B cell (primary cell): ENCODE results near the gene H2BK1. TPM values are rescaled to one million over a fixed set of nuclear protein-coding genes. Genes with fewer than 3 reads are reported as not detected.

Source experiments
- ATAC-seq: fragments of 200-7000 bp; cut with Tn5 transposase; one replicate; pipeline ENCODE4 v1.10.0; 2021; ENCODE audit warnings: low read depth, mild to moderate bottlenecking, moderate number of reproducible peaks, moderate library complexity
- CTCF ChIA-PET: fragments of 350-600 bp; sonication (Branson Sonifier 250); formaldehyde crosslinking; loops from one replicate; lab custom pipeline; 2021; ENCODE audit warnings: antibody characterized with exemption, inconsistent platforms; lab: Charles Lee
- POLR2A ChIA-PET: fragments of 350-600 bp; sonication (Branson Sonifier 250); formaldehyde crosslinking; loops from one replicate; lab custom pipeline; 2021; ENCODE audit warnings: antibody characterized with exemption; lab: Charles Lee
- DNase-seq: peaks from one replicate; pipeline ENCODE4 v3.0.0; 2013
- H2AFZ ChIP-seq: 2 replicates; pipeline ENCODE4 v1.6.1; 2012; ENCODE audit warnings: mild to moderate bottlenecking, low read depth, low read length; ENCODE audit not compliant: insufficient read depth, poor library complexity, severe bottlenecking
- H3K27ac ChIP-seq, 2 donors: 1 replicate in 1 of 2; 2 replicates in 1 of 2; pipeline ENCODE4 v1.5.1; 2012 to 2013; ENCODE audit warnings: low read length in 2 of 2, mild to moderate bottlenecking in 2 of 2, moderate library complexity in 1 of 2
- H3K27me3 ChIP-seq, 4 experiments: fragments of 200-600 bp in 1 of 4; sonication (generic) in 1 of 4; replicated peaks in 1 of 4; 1 replicate in 2 of 4; 2 replicates in 2 of 4; pipeline versions ENCODE4 v1.6.1 to v1.7.0; 2013 to 2016; ENCODE audit warnings: low read length in 3 of 4, mild to moderate bottlenecking in 2 of 4, mixed read lengths in 1 of 4, moderate library complexity in 1 of 4; ENCODE audit not compliant: insufficient read depth in 4 of 4, control insufficient read depth in 3 of 4; ENCODE audit errors: control extremely low read depth in 1 of 4
- H3K36me3 ChIP-seq, 2 experiments: replicated peaks in 1 of 2; 1 replicate in 1 of 2; 2 replicates in 1 of 2; pipeline versions ENCODE4 v1.6.1 to v1.7.1; 2013; ENCODE audit warnings: low read length in 1 of 2; ENCODE audit not compliant: insufficient read depth in 2 of 2, control insufficient read depth in 1 of 2; ENCODE audit errors: control extremely low read depth in 1 of 2, extremely low read depth in 1 of 2
- H3K4me1 ChIP-seq, 2 donors: fragments of 200-600 bp in 1 of 2; sonication (generic) in 1 of 2; 1 replicate in 1 of 2; 2 replicates in 1 of 2; pipeline versions ENCODE4 v1.5.1 to v1.6.1; 2013 to 2017; ENCODE audit warnings: low read length in 2 of 2; ENCODE audit not compliant: control insufficient read depth in 2 of 2, insufficient read depth in 2 of 2
- H3K4me2 ChIP-seq: replicated peaks from 2 replicates; pipeline ENCODE3; 2012; ENCODE audit warnings: mild to moderate bottlenecking, low read depth, low read length; ENCODE audit not compliant: poor library complexity, severe bottlenecking
- H3K4me3 ChIP-seq, 5 experiments: fragments of 200-600 bp in 1 of 5; sonication (generic) in 1 of 5; 1 replicate in 3 of 5; 2 replicates in 2 of 5; pipeline versions ENCODE4 v1.5.1 to v1.7.0; 2011 to 2016; ENCODE audit warnings: low read length in 4 of 5, mild to moderate bottlenecking in 4 of 5, low read depth in 2 of 5, control low read depth in 1 of 5, moderate library complexity in 1 of 5; ENCODE audit not compliant: insufficient read depth in 1 of 5; ENCODE audit errors: control extremely low read depth in 1 of 5, extremely low read depth in 1 of 5
- H3K79me2 ChIP-seq: fragments of 200-600 bp; sonication (generic); one replicate; pipeline ENCODE4 v1.6.0; 2016; ENCODE audit warnings: low read length; ENCODE audit not compliant: control insufficient read depth, insufficient read depth
- H3K9ac ChIP-seq: fragments of 200-600 bp; sonication (generic); 2 replicates; pipeline ENCODE4 v1.6.1; 2017; ENCODE audit warnings: mild to moderate bottlenecking, low read length, moderate library complexity
- H3K9me3 ChIP-seq, 3 donors: one replicate each; pipeline versions ENCODE4 v1.6.1 to v1.7.1; 2013; ENCODE audit warnings: low read length in 2 of 3; ENCODE audit not compliant: control insufficient read depth in 2 of 3, insufficient read depth in 1 of 3; ENCODE audit errors: control extremely low read depth in 1 of 3
- H4K20me1 ChIP-seq: 2 replicates; pipeline ENCODE4 v1.6.0; 2012; ENCODE audit warnings: mild to moderate bottlenecking, low read length; ENCODE audit not compliant: insufficient read depth, control insufficient read depth, poor library complexity, severe bottlenecking
- H3K27ac Mint-ChIP-seq: one replicate; pipeline ENCODE4 v1.8.0; 2021; ENCODE audit warnings: mixed read lengths
- H3K27me3 Mint-ChIP-seq: one replicate; pipeline ENCODE4 v1.8.0; 2021; ENCODE audit warnings: mixed read lengths
- H3K4me1 Mint-ChIP-seq: one replicate; pipeline ENCODE4 v1.8.0; 2021; ENCODE audit warnings: mixed read lengths
- H3K4me3 Mint-ChIP-seq: one replicate; pipeline ENCODE4 v1.8.0; 2021; ENCODE audit warnings: mixed read lengths
- H3K9me3 Mint-ChIP-seq: one replicate; pipeline ENCODE4 v1.8.0; 2022; ENCODE audit warnings: mixed read lengths; ENCODE audit not compliant: insufficient read depth
- CTCF ChIP-seq: fragments of 200-600 bp; IDR thresholded peaks from one replicate; pipeline ENCODE4 v1.8.0; 2022; ENCODE audit warnings: antibody characterized with exemption, mild to moderate bottlenecking
- EZH2 ChIP-seq: IDR thresholded peaks from 2 replicates; pipeline ENCODE4 v1.6.1; 2012; ENCODE audit warnings: borderline replicate concordance, low read depth, mild to moderate bottlenecking, moderate library complexity, low read length; ENCODE audit not compliant: insufficient read depth, poor library complexity, severe bottlenecking
- WGBS: methylation state at CpG from one replicate; pipeline ENCODE4 v1.1.5; 2013; ENCODE audit warnings: missing lambda C conversion rate; ENCODE audit not compliant: insufficient coverage; 5-methylcytosine and 5-hydroxymethylcytosine counted together
- intact Hi-C: fragments of 100-400 bp; cut with micrococcal nuclease; formaldehyde crosslinking; loops from one replicate; pipeline ENCODE4 v1.10.0; 2022
- polyA plus RNA-seq: library from polyadenylated mRNA; depleted of rRNA; stranded (reverse); fragments of >200 nt; gene quantifications from 2 replicates; pipeline ENCODE4 v1.2.3, GENCODE V29; 2012
- total RNA-seq, 2 donors: library from RNA; stranded (reverse); fragments of 120-200 nt in 1 of 2; gene quantifications; 1 replicate in 1 of 2; 2 replicates in 1 of 2; pipeline versions ENCODE4 v1.2.3 to v1.2.4, GENCODE V29; 2013 to 2022

H2BK1 gene
- total and polyA plus RNA-seq, 2 donors (not counting 1 experiment from before 2014, with no cell fraction given), result 4.2 TPM; not detected in 1

GRCh38 chr7:151191544-151191943 is 18.7 kb downstream of the H2BK1 start:
- ATAC-seq (no peak), DNase-seq (no peak)
- Histone ChIP-seq H3K27me3 (peaks cover 0 to 15% (median 0%) of the 10 kb centered on the region in 4 experiments), H3K27ac (no peak overlapping the region), H3K4me1 (no peaks in the 10 kb centered on the region), H3K9ac (no peak overlapping the region), H4K20me1 (no peaks in the 10 kb centered on the region), H2AFZ (no peak overlapping the region), H3K36me3 (no peaks in the 10 kb centered on the region), H3K4me2 (no peak overlapping the region), H3K79me2 (no peaks in the 10 kb centered on the region), H3K9me3 (no peaks in the 10 kb centered on the region), H3K4me3 (no peak overlapping the region)
- WGBS, result 94% methylated on average over 11 of the region's 12 CpGs
- POLR2A ChIA-PET, result interaction anchor here (0.6 kb wide), 1 partner anchor 18 kb away, joined by 6 read pairs; no protein-coding TSS in a partner anchor
- CTCF ChIA-PET, result interaction anchor here (0.7 kb wide), 1 partner anchor 68 kb away, joined by 3 read pairs; no protein-coding TSS in a partner anchor
- Mint-ChIP-seq H3K9me3 (no peaks in the 10 kb centered on the region), H3K4me3 (no peak overlapping the region), H3K27me3 (peaks cover 21% of the 10 kb centered on the region), H3K27ac (no peak overlapping the region), H3K4me1 (peaks cover 4% of the 10 kb centered on the region)
- intact Hi-C loops, result no loop called here
- TF ChIP-seq EZH2, result no peak
- no peak for TF ChIP-seq CTCF

DNA sequence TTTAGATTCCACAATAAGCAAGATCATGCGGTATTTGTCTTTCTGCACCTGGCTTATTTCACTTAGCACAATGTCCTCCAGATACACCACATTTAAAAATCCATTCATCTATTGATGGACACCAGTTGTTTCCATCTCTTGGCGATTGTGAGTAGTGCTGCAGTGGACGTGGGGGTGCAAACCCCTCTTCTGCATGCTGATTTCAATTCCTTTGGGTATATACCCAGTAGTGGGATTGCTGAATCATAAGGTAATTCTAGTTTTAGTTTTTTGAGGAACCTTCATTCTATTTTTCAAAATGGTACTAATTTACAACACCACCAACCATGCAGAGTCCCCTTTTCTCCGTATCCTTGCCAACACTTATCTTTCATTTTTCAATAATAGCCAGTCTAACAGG is 21.2 kb downstream of the H2BK1 start:
- H3K27me3 ChIP-seq, result peaks cover 0 to 10% (median 0%) of the 10 kb centered on the region in 4 experiments
- peaks cover 4% of the 10 kb centered on the region for H3K4me1 Mint-ChIP-seq
- DNase-seq (no peak), ATAC-seq (no peak)
- no peaks in the 10 kb centered on the region for H3K36me3 ChIP-seq
- H3K79me2 ChIP-seq, result no peaks in the 10 kb centered on the region
- no peaks in the 10 kb centered on the region for H3K4me1 ChIP-seq
- ChIA-PET POLR2A (no interaction called here), CTCF (no interaction called here)
- H3K27ac Mint-ChIP-seq, result no peak overlapping the region
- no peak overlapping the region for H3K4me2 ChIP-seq
- no peaks in the 10 kb centered on the region for H4K20me1 ChIP-seq
- no peaks in the 10 kb centered on the region for H3K9me3 ChIP-seq
- H2AFZ ChIP-seq, result no peak overlapping the region
- no peak overlapping the region for H3K27ac ChIP-seq
- H3K4me3 ChIP-seq, result no peak overlapping the region
- intact Hi-C loops, result no loop called here
- H3K4me3 Mint-ChIP-seq, result no peak overlapping the region
- H3K27me3 Mint-ChIP-seq, result peaks cover 25% of the 10 kb centered on the region
- no peaks in the 10 kb centered on the region for H3K9me3 Mint-ChIP-seq
- TF ChIP-seq EZH2, result no peak
- TF ChIP-seq CTCF, result no peak
- no peak overlapping the region for H3K9ac ChIP-seq
- no CpG with 5 or more reads among the region's 4 CpGs for WGBS
